HepG2 (cell line): Measurements from ENCODE around the gene FBXW4. TPM values are rescaled to one million over a fixed set of nuclear protein-coding genes. Genes with fewer than 3 reads are reported as not detected.

Experiments used
- ARID5B ChIP-seq: IDR thresholded peaks from 2 replicates; pipeline ENCODE4 v1.4.0; 2020; ENCODE audit warnings: mild to moderate bottlenecking, missing genetic modification reagents
- ZNF816 ChIP-seq: sonication (generic); formaldehyde crosslinking; IDR thresholded peaks from 2 replicates; pipeline ENCODE4 v1.8.0; 2022; ENCODE audit warnings: missing genetic modification reagents, mild to moderate bottlenecking, borderline replicate concordance
- polyA plus RNA-seq, 8 experiments: library from polyadenylated mRNA; depleted of rRNA in 3 of 8; stranded (reverse) in 7 of 8; unstranded in 1 of 8; fragments of >200 nt; fragmentation: Illumina TruSeq in 4 of 8; extraction: Trizol in 4 of 8; gene quantifications; 2 replicates each; pipeline versions ENCODE4 v1.2.1 to v1.2.3, GENCODE V29; 2011 to 2016; ENCODE audit warnings: low read depth in 4 of 8, missing spikeins in 1 of 8, mixed read lengths in 1 of 8; ENCODE audit not compliant: insufficient read depth in 1 of 8
- total RNA-seq, 5 experiments: library from RNA; depleted of rRNA; stranded (reverse); fragments of >200 nt; fragmentation: Illumina TruSeq; extraction: Trizol; gene quantifications; 2 replicates each; pipeline ENCODE4 v1.2.3, GENCODE V29; 2016; ENCODE audit warnings: low read depth in 1 of 5
- TF ChIP-seq, protein P1 (sequence below): sonication (generic); formaldehyde crosslinking; IDR thresholded peaks from 2 replicates; pipeline ENCODE4 v1.8.0; 2022; ENCODE audit warnings: mild to moderate bottlenecking, missing genetic modification reagents
- TF ChIP-seq, protein P2 (sequence below): sonication (generic); formaldehyde crosslinking; IDR thresholded peaks from 2 replicates; pipeline ENCODE4 v1.9.0; 2021; ENCODE audit warnings: mild to moderate bottlenecking, missing genetic modification reagents

Gene FBXW4
- total and polyA plus RNA-seq, 2 of the 13 experiments (the other 11 are each of a cell fraction or from before 2014, with no cell fraction given), result 23.5 to 33.7 TPM

DNA sequence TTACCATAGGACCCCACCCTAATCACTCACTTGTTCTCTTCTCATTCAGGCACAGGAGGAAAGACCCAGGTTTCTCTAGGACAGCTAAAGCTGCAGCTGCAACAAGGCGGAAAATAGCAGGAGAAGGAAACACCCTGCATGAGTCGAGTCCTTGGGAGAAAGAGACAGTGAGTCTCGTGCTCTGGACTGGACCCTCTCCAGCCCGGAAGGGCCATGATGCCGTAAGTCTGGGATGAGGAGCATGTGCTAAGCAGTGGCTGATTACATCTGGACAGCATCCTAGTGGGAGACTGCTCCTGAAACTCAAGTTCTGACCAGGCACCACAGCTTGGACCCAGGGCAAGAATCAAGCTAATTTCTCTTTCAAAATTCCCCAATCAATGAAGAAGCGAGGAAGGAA, 39.4 kb downstream of the FBXW4 start (continued):
- TF ChIP-seq ARID5B (CRISPR knock-in tag) (no peak), ZNF816 (CRISPR knock-in tag) (no peak)
- TF ChIP-seq, protein P1, sequence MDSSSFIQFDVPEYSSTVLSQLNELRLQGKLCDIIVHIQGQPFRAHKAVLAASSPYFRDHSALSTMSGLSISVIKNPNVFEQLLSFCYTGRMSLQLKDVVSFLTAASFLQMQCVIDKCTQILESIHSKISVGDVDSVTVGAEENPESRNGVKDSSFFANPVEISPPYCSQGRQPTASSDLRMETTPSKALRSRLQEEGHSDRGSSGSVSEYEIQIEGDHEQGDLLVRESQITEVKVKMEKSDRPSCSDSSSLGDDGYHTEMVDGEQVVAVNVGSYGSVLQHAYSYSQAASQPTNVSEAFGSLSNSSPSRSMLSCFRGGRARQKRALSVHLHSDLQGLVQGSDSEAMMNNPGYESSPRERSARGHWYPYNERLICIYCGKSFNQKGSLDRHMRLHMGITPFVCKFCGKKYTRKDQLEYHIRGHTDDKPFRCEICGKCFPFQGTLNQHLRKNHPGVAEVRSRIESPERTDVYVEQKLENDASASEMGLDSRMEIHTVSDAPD (CRISPR knock-in tag), result no peak
- TF ChIP-seq, protein P2, sequence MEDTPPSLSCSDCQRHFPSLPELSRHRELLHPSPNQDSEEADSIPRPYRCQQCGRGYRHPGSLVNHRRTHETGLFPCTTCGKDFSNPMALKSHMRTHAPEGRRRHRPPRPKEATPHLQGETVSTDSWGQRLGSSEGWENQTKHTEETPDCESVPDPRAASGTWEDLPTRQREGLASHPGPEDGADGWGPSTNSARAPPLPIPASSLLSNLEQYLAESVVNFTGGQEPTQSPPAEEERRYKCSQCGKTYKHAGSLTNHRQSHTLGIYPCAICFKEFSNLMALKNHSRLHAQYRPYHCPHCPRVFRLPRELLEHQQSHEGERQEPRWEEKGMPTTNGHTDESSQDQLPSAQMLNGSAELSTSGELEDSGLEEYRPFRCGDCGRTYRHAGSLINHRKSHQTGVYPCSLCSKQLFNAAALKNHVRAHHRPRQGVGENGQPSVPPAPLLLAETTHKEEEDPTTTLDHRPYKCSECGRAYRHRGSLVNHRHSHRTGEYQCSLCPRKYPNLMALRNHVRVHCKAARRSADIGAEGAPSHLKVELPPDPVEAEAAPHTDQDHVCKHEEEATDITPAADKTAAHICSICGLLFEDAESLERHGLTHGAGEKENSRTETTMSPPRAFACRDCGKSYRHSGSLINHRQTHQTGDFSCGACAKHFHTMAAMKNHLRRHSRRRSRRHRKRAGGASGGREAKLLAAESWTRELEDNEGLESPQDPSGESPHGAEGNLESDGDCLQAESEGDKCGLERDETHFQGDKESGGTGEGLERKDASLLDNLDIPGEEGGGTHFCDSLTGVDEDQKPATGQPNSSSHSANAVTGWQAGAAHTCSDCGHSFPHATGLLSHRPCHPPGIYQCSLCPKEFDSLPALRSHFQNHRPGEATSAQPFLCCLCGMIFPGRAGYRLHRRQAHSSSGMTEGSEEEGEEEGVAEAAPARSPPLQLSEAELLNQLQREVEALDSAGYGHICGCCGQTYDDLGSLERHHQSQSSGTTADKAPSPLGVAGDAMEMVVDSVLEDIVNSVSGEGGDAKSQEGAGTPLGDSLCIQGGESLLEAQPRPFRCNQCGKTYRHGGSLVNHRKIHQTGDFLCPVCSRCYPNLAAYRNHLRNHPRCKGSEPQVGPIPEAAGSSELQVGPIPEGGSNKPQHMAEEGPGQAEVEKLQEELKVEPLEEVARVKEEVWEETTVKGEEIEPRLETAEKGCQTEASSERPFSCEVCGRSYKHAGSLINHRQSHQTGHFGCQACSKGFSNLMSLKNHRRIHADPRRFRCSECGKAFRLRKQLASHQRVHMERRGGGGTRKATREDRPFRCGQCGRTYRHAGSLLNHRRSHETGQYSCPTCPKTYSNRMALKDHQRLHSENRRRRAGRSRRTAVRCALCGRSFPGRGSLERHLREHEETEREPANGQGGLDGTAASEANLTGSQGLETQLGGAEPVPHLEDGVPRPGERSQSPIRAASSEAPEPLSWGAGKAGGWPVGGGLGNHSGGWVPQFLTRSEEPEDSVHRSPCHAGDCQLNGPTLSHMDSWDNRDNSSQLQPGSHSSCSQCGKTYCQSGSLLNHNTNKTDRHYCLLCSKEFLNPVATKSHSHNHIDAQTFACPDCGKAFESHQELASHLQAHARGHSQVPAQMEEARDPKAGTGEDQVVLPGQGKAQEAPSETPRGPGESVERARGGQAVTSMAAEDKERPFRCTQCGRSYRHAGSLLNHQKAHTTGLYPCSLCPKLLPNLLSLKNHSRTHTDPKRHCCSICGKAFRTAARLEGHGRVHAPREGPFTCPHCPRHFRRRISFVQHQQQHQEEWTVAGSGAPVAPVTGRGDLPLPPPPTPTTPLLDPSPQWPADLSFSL, result no peak
